HCT116 (cell line): ENCODE measurements around the gene ATP1A1. TPM values are rescaled to one million over a fixed set of nuclear protein-coding genes. Genes with fewer than 3 reads are reported as not detected.

Experiments
- ATAC-seq: fragments of 200-7000 bp; cut with Tn5 transposase; 2 replicates; pipeline ENCODE4 v1.9.1; 2020; ENCODE audit warnings: mild to moderate bottlenecking, moderate library complexity
- BruUV-seq: library from RNA; stranded (reverse); fragments of 400-500 nt; replicated peaks from 2 replicates; lab custom pipeline; 2021; lab: Mats Ljungman, UMichigan
- CTCF ChIA-PET: fragments of 300-600 bp; sonication (Branson Sonifier 250); formaldehyde crosslinking; loops from one replicate; lab custom pipeline; 2021; ENCODE audit warnings: antibody characterized with exemption; lab: Charles Lee
- POLR2A ChIA-PET: fragments of 300-600, 350-600 bp; sonication (Branson Sonifier 250); formaldehyde crosslinking; loops from one replicate; lab custom pipeline; 2021; ENCODE audit warnings: antibody characterized with exemption; lab: Charles Lee
- RAD21 ChIA-PET, 2 experiments: fragments of 300-600 bp; sonication (Branson Sonifier 250); formaldehyde crosslinking; loops; one replicate each; lab custom pipeline; 2023; ENCODE audit warnings: low total read pairs in 2 of 2; ENCODE audit not compliant: uncharacterized antibody in 2 of 2, unreplicated experiment in 2 of 2, low non-redundant PET in 1 of 2; lab: Charles Lee
- DNase-seq: peaks from one replicate; pipeline ENCODE4 v3.0.0-alpha.2; 2010; ENCODE audit warnings: low read depth, low spot score
- H2AFZ ChIP-seq: fragments of 200-600 bp; shearing (Covaris generic), sonication (generic); 2 replicates; pipeline ENCODE4 v1.6.1; 2017; ENCODE audit warnings: low read depth, mixed run types, mixed read lengths, antibody characterized with exemption, low read length; ENCODE audit not compliant: poor library complexity, severe bottlenecking
- H3K27ac ChIP-seq: 2 replicates; pipeline ENCODE4 v1.5.1; 2012; ENCODE audit warnings: low read depth, low read length
- H3K27me3 ChIP-seq: fragments of 200-600 bp; sonication (generic); 2 replicates; pipeline ENCODE4 v1.6.1; 2016; ENCODE audit warnings: mixed run types, low read length, mixed read lengths; ENCODE audit not compliant: insufficient read depth
- H3K36me3 ChIP-seq, 2 experiments: fragments of 200-500 bp in 1 of 2; fragments of 200-600 bp in 1 of 2; sonication (Bioruptor generic) in 1 of 2; sonication (generic) in 1 of 2; 2 replicates each; pipeline versions ENCODE4 v1.5.1 to v1.6.1; 2014 to 2016; ENCODE audit warnings: low read length in 2 of 2, inconsistent platforms in 1 of 2, mixed read lengths in 1 of 2, mixed run types in 1 of 2; ENCODE audit not compliant: insufficient read depth in 2 of 2, control insufficient read depth in 1 of 2
- H3K4me1 ChIP-seq, 2 experiments: fragments of 200-600 bp in 1 of 2; sonication (generic) in 1 of 2; 2 replicates each; pipeline versions ENCODE4 v1.5.1 to v1.6.1; 2012 to 2017; ENCODE audit warnings: low read length in 2 of 2, inconsistent platforms in 1 of 2, mild to moderate bottlenecking in 1 of 2, mixed read lengths in 1 of 2, mixed run types in 1 of 2, moderate library complexity in 1 of 2; ENCODE audit not compliant: insufficient read depth in 2 of 2, control insufficient read depth in 1 of 2
- H3K4me2 ChIP-seq: fragments of 200-600 bp; sonication (generic); 2 replicates; pipeline ENCODE4 v1.6.1; 2017; ENCODE audit warnings: mixed run types, low read length, mixed read lengths
- H3K4me3 ChIP-seq, 2 experiments: fragments of 200-600 bp in 1 of 2; sonication (generic) in 1 of 2; replicated peaks in 1 of 2; 2 replicates each; pipeline ENCODE4 v1.5.1; 2011 to 2016; ENCODE audit warnings: low read length in 2 of 2, control low read depth in 1 of 2, low read depth in 1 of 2, mild to moderate bottlenecking in 1 of 2, mixed read lengths in 1 of 2, mixed run types in 1 of 2
- H3K79me2 ChIP-seq: fragments of 200-600 bp; sonication (generic); 2 replicates; pipeline ENCODE4 v1.6.1; 2017; ENCODE audit warnings: mild to moderate bottlenecking, mixed run types, low read length, moderate library complexity, mixed read lengths; ENCODE audit not compliant: insufficient read depth
- H3K9ac ChIP-seq: fragments of 200-600 bp; sonication (generic); 2 replicates; pipeline ENCODE4 v1.6.1; 2016; ENCODE audit warnings: low read length, mixed read lengths
- H3K9me2 ChIP-seq: fragments of 200-600 bp; sonication (generic), shearing (Covaris generic); 2 replicates; pipeline ENCODE4 v1.6.1; 2017; ENCODE audit warnings: mixed run types, mild to moderate bottlenecking, moderate library complexity; ENCODE audit not compliant: insufficient read depth
- H3K9me3 ChIP-seq, 2 experiments: fragments of 200-500 bp in 1 of 2; fragments of 200-600 bp in 1 of 2; sonication (Bioruptor generic) in 1 of 2; sonication (generic) in 1 of 2; 2 replicates each; pipeline ENCODE4 v1.6.1; 2014 to 2017; ENCODE audit warnings: low read length in 2 of 2, mixed read lengths in 2 of 2, inconsistent platforms in 1 of 2, low read depth in 1 of 2, mild to moderate bottlenecking in 1 of 2, mixed run types in 1 of 2, moderate library complexity in 1 of 2; ENCODE audit not compliant: control insufficient read depth in 1 of 2, insufficient read depth in 1 of 2
- H4K20me1 ChIP-seq: fragments of 200-600 bp; sonication (generic), shearing (Covaris generic); 2 replicates; pipeline ENCODE4 v1.6.1; 2017; ENCODE audit warnings: mixed run types, mild to moderate bottlenecking, moderate library complexity; ENCODE audit not compliant: insufficient read depth
- ATF3 ChIP-seq: IDR thresholded peaks from 2 replicates; pipeline ENCODE4 v1.6.1; 2012
- CBX3 ChIP-seq: IDR thresholded peaks from 2 replicates; pipeline ENCODE4 v1.6.1; 2012; ENCODE audit warnings: low read depth
- CEBPB ChIP-seq: IDR thresholded peaks from 2 replicates; pipeline ENCODE4 v1.6.1; 2012; ENCODE audit warnings: low read depth
- ELF1 ChIP-seq: IDR thresholded peaks from 2 replicates; pipeline ENCODE4 v1.6.1; 2012; ENCODE audit warnings: low read depth, borderline replicate concordance
- EZH2 ChIP-seq: fragments of 200-600 bp; sonication (generic); IDR thresholded peaks from 2 replicates; pipeline ENCODE4 v1.6.1; 2017; ENCODE audit warnings: antibody characterized with exemption, mixed run types
- FOSL1 ChIP-seq: IDR thresholded peaks from 2 replicates; pipeline ENCODE4 v1.6.1; 2012; ENCODE audit warnings: low read depth
- MAX ChIP-seq: IDR thresholded peaks from 2 replicates; pipeline ENCODE4 v1.6.1; 2012
- SRF ChIP-seq: IDR thresholded peaks from 2 replicates; pipeline ENCODE4 v1.6.1; 2012; ENCODE audit warnings: low read depth
- ZBTB33 ChIP-seq: IDR thresholded peaks from 2 replicates; pipeline ENCODE4 v1.6.1; 2011; ENCODE audit warnings: mild to moderate bottlenecking, low read length, moderate library complexity; ENCODE audit not compliant: insufficient replicate concordance; ENCODE audit errors: extremely low read depth
- ZFX ChIP-seq: fragments of 450-650 bp; IDR thresholded peaks from 2 replicates; pipeline ENCODE4 v1.6.1; 2017
- intact Hi-C: fragments of 100-400 bp; cut with micrococcal nuclease; formaldehyde crosslinking; loops from 2 replicates; pipeline ENCODE4 v1.10.0; 2022
- total RNA-seq: library from RNA; stranded (reverse); gene quantifications from one replicate; pipeline ENCODE4 v1.2.1, GENCODE V29; 2021; ENCODE audit not compliant: unreplicated experiment

Gene ATP1A1
- total RNA-seq, 1 experiment from 2014 or later = 290 TPM

GRCh38 chr1:116350097-116350645, 22.9 kb upstream of the ATP1A1 start:
- Histone ChIP-seq H3K4me3 (no peak overlapping the region), H3K9me3 (no peaks in the 10 kb centered on the region), H3K27ac (no peak overlapping the region), H3K36me3 (no peaks in the 10 kb centered on the region), H3K27me3 (no peaks in the 10 kb centered on the region), H3K79me2 (no peaks in the 10 kb centered on the region), H2AFZ (no peak overlapping the region), H3K9me2 (no peaks in the 10 kb centered on the region), H3K4me2 (no peak overlapping the region), H3K9ac (no peak overlapping the region), H3K4me1 (no peaks in the 10 kb centered on the region), H4K20me1 (no peaks in the 10 kb centered on the region)
- POLR2A ChIA-PET = no interaction called here
- ATAC-seq = no peak
- TF ChIP-seq CEBPB (no peak), ZBTB33 (no peak), SRF (no peak), ELF1 (no peak), ZFX (no peak), MAX (no peak), FOSL1 (no peak)
- RAD21 ChIA-PET = no interaction called here
- no TSS peak for BruUV-seq
- DNase-seq = no peak
- CTCF ChIA-PET = no interaction called here
- intact Hi-C loops = no loop called here

- H3K27me3 ChIP-seq = no peaks in the 10 kb centered on the region
Measured at GRCh38 chr1:116351914-116352313, 21.1 kb upstream of the ATP1A1 start.

More at GRCh38 chr1:116351914-116352313, 21.1 kb upstream of the ATP1A1 start:
- Histone ChIP-seq H4K20me1 (no peaks in the 10 kb centered on the region), H2AFZ (no peak overlapping the region), H3K4me1 (no peaks in the 10 kb centered on the region; a peak in 1 of 4 replicates), H3K79me2 (no peaks in the 10 kb centered on the region), H3K9ac (no peak overlapping the region), H3K9me3 (no peaks in the 10 kb centered on the region), H3K36me3 (no peaks in the 10 kb centered on the region), H3K27ac (no peak overlapping the region), H3K4me2 (no peak overlapping the region), H3K4me3 (no peak overlapping the region), H3K9me2 (no peaks in the 10 kb centered on the region)
- TF ChIP-seq CBX3 (no peak), SRF (no peak), ATF3 (no peak), EZH2 (no peak)
- no peak for ATAC-seq
- BruUV-seq = no TSS peak
- intact Hi-C loops = no loop called here
- POLR2A ChIA-PET = no interaction called here
- no peak for DNase-seq
- RAD21 ChIA-PET = no interaction called here
- CTCF ChIA-PET = no interaction called here
